ENCODE data around the gene BHLHE40.

DNA sequence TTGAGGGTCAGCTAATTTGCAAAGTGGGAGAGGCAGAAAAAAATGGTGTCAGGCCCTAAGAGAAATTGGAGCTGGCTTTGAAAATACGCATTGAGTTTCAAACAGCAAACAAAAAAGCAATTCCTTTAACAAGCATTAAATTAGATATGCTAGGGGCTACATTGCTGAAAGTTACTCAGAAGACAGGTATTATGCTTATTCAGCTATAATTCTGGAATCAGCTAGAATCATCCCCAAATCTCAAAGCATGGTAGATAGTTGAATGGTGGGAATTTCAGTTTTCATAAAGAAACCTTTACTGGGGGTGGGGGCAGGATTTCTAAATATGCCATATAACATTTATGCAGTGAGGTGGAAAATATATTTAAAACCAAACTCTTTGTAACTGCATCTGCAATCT is 50.5 kb downstream of the BHLHE40 start:
- TF ChIP-seq, protein P1, sequence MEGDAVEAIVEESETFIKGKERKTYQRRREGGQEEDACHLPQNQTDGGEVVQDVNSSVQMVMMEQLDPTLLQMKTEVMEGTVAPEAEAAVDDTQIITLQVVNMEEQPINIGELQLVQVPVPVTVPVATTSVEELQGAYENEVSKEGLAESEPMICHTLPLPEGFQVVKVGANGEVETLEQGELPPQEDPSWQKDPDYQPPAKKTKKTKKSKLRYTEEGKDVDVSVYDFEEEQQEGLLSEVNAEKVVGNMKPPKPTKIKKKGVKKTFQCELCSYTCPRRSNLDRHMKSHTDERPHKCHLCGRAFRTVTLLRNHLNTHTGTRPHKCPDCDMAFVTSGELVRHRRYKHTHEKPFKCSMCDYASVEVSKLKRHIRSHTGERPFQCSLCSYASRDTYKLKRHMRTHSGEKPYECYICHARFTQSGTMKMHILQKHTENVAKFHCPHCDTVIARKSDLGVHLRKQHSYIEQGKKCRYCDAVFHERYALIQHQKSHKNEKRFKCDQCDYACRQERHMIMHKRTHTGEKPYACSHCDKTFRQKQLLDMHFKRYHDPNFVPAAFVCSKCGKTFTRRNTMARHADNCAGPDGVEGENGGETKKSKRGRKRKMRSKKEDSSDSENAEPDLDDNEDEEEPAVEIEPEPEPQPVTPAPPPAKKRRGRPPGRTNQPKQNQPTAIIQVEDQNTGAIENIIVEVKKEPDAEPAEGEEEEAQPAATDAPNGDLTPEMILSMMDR (conservative IDR thresholded peaks at IDR 0.05; ENCODE audit: low read depth, low read length), result no peak
- TF ChIP-seq EZH2 (IDR thresholded peaks at IDR 0.05; ENCODE audit: borderline replicate concordance, low read depth, low read length, poor library complexity, severe bottlenecking), result no peak
